CD4-positive, alpha-beta T cell (primary cell): ENCODE results near the gene ETFA. TPM values are rescaled to one million over a fixed set of nuclear protein-coding genes. Genes with fewer than 3 reads are reported as not detected.

Experiments
- ATAC-seq: fragments of 200-7000 bp; cut with Tn5 transposase; one replicate; pipeline ENCODE4 v1.10.0; 2022; ENCODE audit warnings: mild to moderate bottlenecking; ENCODE audit not compliant: poor library complexity
- CTCF ChIA-PET: fragments of 350-600 bp; sonication (Branson Sonifier 250); formaldehyde crosslinking; loops from one replicate; lab custom pipeline; 2021; ENCODE audit warnings: antibody characterized with exemption, inconsistent platforms; lab: Charles Lee
- POLR2A ChIA-PET: fragments of 350-600 bp; sonication (Branson Sonifier 250); formaldehyde crosslinking; loops from one replicate; lab custom pipeline; 2021; ENCODE audit warnings: antibody characterized with exemption, inconsistent platforms; lab: Charles Lee
- DNase-seq, 14 experiments: peaks; one replicate each; pipeline ENCODE4 v3.0.0-alpha.2; 2013 to 2020; ENCODE audit warnings: mixed read lengths in 2 of 14
- H3K27ac ChIP-seq, 2 donors: one replicate each; pipeline versions ENCODE4 v1.5.1 to v1.7.0; 2013; ENCODE audit warnings: low read length in 2 of 2, low read depth in 1 of 2, mild to moderate bottlenecking in 1 of 2
- H3K27me3 ChIP-seq, 2 experiments: 1 replicate in 1 of 2; 2 replicates in 1 of 2; pipeline versions ENCODE4 v1.6.1 to v1.7.0; 2013; ENCODE audit warnings: low read length in 2 of 2, control low read depth in 1 of 2, mild to moderate bottlenecking in 1 of 2, moderate library complexity in 1 of 2; ENCODE audit not compliant: insufficient read depth in 2 of 2, control insufficient read depth in 1 of 2
- H3K36me3 ChIP-seq: one replicate; pipeline ENCODE4 v1.6.1; 2013; ENCODE audit warnings: low read length, control low read depth; ENCODE audit not compliant: insufficient read depth
- H3K4me1 ChIP-seq: one replicate; pipeline ENCODE4 v1.6.1; 2013; ENCODE audit warnings: low read length, control low read depth; ENCODE audit not compliant: insufficient read depth
- H3K4me3 ChIP-seq: one replicate; pipeline ENCODE4 v1.5.1; 2013; ENCODE audit warnings: mild to moderate bottlenecking, low read length, moderate library complexity
- H3K9me3 ChIP-seq, 2 experiments: 1 replicate in 1 of 2; 2 replicates in 1 of 2; pipeline versions ENCODE4 v1.6.1 to v1.7.0; 2013; ENCODE audit warnings: low read length in 2 of 2, mild to moderate bottlenecking in 2 of 2, control low read depth in 1 of 2, moderate library complexity in 1 of 2; ENCODE audit not compliant: control insufficient read depth in 1 of 2, insufficient read depth in 1 of 2
- H3K27ac Mint-ChIP-seq: one replicate; pipeline ENCODE4 v1.8.0; 2020; ENCODE audit warnings: mixed read lengths
- H3K27me3 Mint-ChIP-seq: one replicate; pipeline ENCODE4 v1.8.0; 2021; ENCODE audit warnings: mixed read lengths
- H3K36me3 Mint-ChIP-seq: one replicate; pipeline ENCODE4 v1.8.0; 2021; ENCODE audit warnings: low read depth, mixed read lengths
- H3K4me1 Mint-ChIP-seq: one replicate; pipeline ENCODE4 v1.8.0; 2021; ENCODE audit warnings: low read depth, mixed read lengths
- H3K4me3 Mint-ChIP-seq: one replicate; pipeline ENCODE4 v1.8.0; 2020; ENCODE audit warnings: mild to moderate bottlenecking, mixed read lengths
- H3K9me3 Mint-ChIP-seq: one replicate; pipeline ENCODE4 v1.8.0; 2020; ENCODE audit warnings: mixed read lengths
- intact Hi-C, 2 experiments: fragments of 100-400 bp; cut with DNase I in 1 of 2; cut with micrococcal nuclease in 1 of 2; formaldehyde crosslinking; loops; one replicate each; pipeline versions ENCODE4 v1.15.1 to v1.9.0; 2023 to 2025; cut with DNase I, micrococcal nuclease
- total RNA-seq, 174 experiments: library from RNA in 2 of 174; stranded (reverse) in 2 of 174; gene quantifications; one replicate each; pipeline ENCODE4 v1.2.3 and lab custom pipeline; 2021 to 2026
- TF ChIP-seq, protein P1 (sequence below): fragments of 200-600 bp; IDR thresholded peaks from one replicate; pipeline ENCODE4 v1.8.0; 2022; ENCODE audit warnings: antibody characterized with exemption, mild to moderate bottlenecking

Gene ETFA
- total RNA-seq, 2 experiments from 2014 or later: 11.4 to 15.2 TPM

DNA sequence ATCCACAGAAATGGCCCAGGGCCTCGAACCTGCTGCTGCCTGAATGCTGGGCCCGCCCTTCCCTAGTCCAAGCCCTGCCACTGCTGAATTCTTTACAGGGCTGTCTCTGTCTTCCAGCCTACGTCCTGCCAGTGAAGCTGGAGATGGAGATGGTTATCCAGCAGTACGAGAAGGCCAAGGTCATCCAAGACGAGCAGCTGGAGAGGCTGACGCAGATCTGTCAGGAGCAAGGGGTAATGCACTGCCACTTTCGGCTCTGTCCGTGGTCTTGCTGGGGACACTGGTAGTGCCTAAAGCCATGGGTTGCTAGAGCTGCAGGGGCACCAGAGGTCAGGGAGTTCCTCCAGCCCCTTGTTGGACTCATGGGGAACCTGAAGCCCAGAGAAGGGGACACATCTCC is 135.8 kb downstream of the ETFA start:
- peaks cover 25% of the 10 kb centered on the region for H3K27me3 Mint-ChIP-seq
- peaks cover 0 to 7% of the 10 kb centered on the region in 2 experiments for H3K27me3 ChIP-seq
- intact Hi-C loops: no loop called here
- no peaks in the 10 kb centered on the region for H3K9me3 Mint-ChIP-seq
- no peak overlapping the region for H3K27ac ChIP-seq
- no peaks in the 10 kb centered on the region for H3K4me1 Mint-ChIP-seq
- TF ChIP-seq, protein P1, sequence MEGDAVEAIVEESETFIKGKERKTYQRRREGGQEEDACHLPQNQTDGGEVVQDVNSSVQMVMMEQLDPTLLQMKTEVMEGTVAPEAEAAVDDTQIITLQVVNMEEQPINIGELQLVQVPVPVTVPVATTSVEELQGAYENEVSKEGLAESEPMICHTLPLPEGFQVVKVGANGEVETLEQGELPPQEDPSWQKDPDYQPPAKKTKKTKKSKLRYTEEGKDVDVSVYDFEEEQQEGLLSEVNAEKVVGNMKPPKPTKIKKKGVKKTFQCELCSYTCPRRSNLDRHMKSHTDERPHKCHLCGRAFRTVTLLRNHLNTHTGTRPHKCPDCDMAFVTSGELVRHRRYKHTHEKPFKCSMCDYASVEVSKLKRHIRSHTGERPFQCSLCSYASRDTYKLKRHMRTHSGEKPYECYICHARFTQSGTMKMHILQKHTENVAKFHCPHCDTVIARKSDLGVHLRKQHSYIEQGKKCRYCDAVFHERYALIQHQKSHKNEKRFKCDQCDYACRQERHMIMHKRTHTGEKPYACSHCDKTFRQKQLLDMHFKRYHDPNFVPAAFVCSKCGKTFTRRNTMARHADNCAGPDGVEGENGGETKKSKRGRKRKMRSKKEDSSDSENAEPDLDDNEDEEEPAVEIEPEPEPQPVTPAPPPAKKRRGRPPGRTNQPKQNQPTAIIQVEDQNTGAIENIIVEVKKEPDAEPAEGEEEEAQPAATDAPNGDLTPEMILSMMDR: no peak
- H3K4me3 Mint-ChIP-seq: no peak overlapping the region
- DNase-seq (no peak), ATAC-seq (no peak)
- H3K36me3 Mint-ChIP-seq: no peaks in the 10 kb centered on the region
- H3K9me3 ChIP-seq: peaks cover 0 to 29% of the 10 kb centered on the region in 2 experiments
- H3K36me3 ChIP-seq: no peaks in the 10 kb centered on the region
- no peak overlapping the region for H3K4me3 ChIP-seq
- CTCF ChIA-PET: no interaction called here
- H3K4me1 ChIP-seq: no peaks in the 10 kb centered on the region
- POLR2A ChIA-PET: no interaction called here
- no peak overlapping the region for H3K27ac Mint-ChIP-seq

DNA sequence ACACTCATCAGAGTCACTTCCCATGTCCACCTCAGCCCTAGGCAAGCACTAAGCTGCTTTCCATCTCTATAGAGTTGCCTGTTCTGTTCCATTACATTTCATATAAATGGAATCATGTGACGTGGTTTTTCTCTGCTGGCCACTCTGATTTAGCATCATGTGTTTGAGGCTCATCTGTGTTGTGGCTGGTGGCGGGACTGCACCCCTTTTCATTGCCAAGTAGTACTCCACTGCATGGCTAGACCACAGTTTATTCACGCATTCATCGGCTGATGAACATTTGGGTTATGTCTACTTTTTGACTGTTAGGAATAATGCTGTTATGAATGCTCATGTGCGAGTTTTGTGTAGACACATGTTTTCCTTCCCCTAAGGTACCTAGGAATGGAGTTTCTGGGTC is 136.6 kb downstream of the ETFA start:
- TF ChIP-seq, protein P1: no peak
- Histone ChIP-seq H3K27ac (no peak overlapping the region), H3K27me3 (peaks cover 0 to 7% of the 10 kb centered on the region in 2 experiments), H3K9me3 (peaks cover 0 to 29% of the 10 kb centered on the region in 2 experiments), H3K4me3 (no peak overlapping the region), H3K36me3 (no peaks in the 10 kb centered on the region), H3K4me1 (no peaks in the 10 kb centered on the region)
- DNase-seq (no peak), ATAC-seq (no peak)
- Mint-ChIP-seq H3K36me3 (no peaks in the 10 kb centered on the region), H3K9me3 (no peaks in the 10 kb centered on the region), H3K27ac (no peak overlapping the region), H3K27me3 (peaks cover 25% of the 10 kb centered on the region), H3K4me3 (no peak overlapping the region), H3K4me1 (no peaks in the 10 kb centered on the region)
- POLR2A ChIA-PET: no interaction called here
- intact Hi-C loops: no loop called here
- CTCF ChIA-PET: no interaction called here

DNA sequence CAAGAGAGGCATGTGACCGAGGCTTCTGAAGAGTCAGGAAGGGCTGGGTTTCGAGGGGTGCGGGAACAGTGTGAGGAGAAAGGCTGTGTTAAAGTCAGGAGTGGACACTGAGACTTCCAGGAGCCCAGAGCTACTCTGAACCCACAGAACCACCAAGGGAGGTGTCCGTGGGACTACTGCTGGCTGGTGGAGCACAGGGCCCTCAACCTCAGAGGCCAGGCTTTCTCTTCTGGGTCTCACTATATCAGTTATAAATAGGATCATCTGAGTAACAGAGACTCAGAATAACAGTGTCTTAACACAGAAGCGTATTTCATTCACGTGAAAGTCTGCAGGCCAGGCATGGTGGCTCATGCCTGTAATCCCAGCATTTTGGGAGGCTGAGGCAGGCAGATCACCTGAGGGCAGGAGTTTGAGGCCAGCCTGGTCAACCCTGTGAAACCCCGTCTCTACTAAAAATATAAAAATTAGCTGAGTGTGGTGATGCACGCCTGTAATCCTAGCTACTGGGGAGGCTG is 137.9 kb downstream of the ETFA start:
- peaks cover 17% of the 10 kb centered on the region for H3K27me3 Mint-ChIP-seq
- POLR2A ChIA-PET: no interaction called here
- H3K9me3 Mint-ChIP-seq: no peaks in the 10 kb centered on the region
- H3K27ac ChIP-seq: no peak overlapping the region
- intact Hi-C loops: no loop called here
- no peak for DNase-seq
- no peak for ATAC-seq
- no peak overlapping the region for H3K4me3 Mint-ChIP-seq
- peaks cover 0 to 4% of the 10 kb centered on the region in 2 experiments for H3K27me3 ChIP-seq
- H3K4me1 Mint-ChIP-seq: no peaks in the 10 kb centered on the region
- TF ChIP-seq, protein P1: no peak
- no peaks in the 10 kb centered on the region for H3K36me3 Mint-ChIP-seq
- H3K27ac Mint-ChIP-seq: no peak overlapping the region
- H3K4me3 ChIP-seq: no peak overlapping the region
- peaks cover 0 to 29% of the 10 kb centered on the region in 2 experiments for H3K9me3 ChIP-seq
- CTCF ChIA-PET: no interaction called here
- no peaks in the 10 kb centered on the region for H3K36me3 ChIP-seq
- H3K4me1 ChIP-seq: no peaks in the 10 kb centered on the region
